GM21825 (cell line): ENCODE measurements around the gene AIFM2.
"Not testable (repeated sequence)": the region's sequence is repeated elsewhere in the genome, so short reads cannot be mapped to it uniquely, and the experiment has no call there.

Experiments used
- ATAC-seq: cut with Tn5 transposase; IDR thresholded peaks from one replicate; pipeline ENCODE4 v1.9.1; 2021; ENCODE audit warnings: mild to moderate bottlenecking, moderate library complexity; ENCODE audit not compliant: unreplicated experiment

AIFM2 gene

DNA sequence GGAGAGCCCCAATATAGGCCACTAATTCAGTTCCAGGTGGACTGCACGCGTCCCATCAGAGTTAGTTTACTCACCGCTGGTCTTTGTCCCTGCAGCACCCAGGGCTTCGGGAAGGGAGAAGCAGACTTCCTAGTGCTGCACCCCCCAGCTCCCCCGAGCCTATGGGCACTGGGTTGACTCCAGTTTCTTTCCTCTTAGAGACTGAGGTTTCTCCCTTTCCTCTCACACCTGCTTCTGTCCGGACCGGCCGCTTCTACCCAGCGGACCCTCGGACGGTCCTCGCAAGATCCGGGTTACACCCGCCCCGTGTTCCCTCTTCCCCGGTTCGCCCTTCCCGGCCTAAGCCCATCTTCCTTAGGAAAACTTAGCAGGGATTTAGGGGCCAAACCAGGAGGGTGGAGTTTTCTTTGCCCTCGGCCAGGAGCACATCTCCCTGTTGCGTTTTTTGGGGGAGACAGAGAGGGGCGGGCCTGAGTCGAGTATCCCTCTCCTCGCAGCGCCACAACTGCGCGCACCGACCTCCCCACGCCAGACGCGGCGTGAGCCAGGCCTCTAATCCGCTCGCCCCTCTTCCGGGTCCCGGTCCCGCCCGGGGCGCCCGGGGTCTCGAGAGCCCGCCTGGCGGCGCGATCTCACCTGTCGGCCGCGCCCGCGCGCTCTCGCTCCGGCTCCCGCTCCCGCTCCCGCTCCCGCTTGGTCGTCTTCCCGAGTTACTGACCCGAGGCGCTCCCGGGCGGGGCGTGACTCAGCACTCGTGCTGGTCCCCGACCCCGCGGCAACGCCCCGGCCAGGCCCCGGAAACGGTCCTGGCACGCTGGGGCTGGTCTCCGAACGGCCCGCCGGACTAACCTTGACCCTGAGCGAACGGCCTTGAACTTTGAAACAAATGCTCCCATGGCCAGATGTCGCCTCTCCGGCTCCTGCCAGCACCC is at the start of gene AIFM2:
AIFM2 (minus strand) TSS at position 728 of the 932 bp plus-strand sequence. CDS start 8,741 bp downstream, outside the sequence.
- peak; percentile 56 for ATAC-seq

DNA sequence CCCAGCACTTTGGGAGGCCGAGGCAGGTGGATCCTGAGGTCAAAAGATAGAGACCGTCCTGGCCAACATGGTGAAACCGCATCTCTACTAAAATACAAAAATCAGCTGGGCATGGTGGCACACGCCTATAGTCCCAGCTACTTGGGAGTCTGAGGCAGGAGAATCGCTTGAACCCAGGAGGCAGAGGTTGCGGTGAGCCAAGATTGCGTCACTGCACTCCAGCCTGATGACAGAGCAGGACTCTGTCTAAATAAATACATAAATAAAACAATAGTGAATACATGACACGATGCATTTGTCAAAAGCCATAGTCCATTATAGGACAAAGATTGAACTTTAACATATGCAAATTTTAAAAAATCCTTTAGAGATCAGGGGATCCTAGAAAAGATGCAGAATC is 46.6 kb upstream of the AIFM2 start:
- not testable (repeated sequence) for ATAC-seq

GRCh38 chr10:70178139-70178725 is 45.6 kb upstream of the AIFM2 start:
- ATAC-seq: no peak

DNA sequence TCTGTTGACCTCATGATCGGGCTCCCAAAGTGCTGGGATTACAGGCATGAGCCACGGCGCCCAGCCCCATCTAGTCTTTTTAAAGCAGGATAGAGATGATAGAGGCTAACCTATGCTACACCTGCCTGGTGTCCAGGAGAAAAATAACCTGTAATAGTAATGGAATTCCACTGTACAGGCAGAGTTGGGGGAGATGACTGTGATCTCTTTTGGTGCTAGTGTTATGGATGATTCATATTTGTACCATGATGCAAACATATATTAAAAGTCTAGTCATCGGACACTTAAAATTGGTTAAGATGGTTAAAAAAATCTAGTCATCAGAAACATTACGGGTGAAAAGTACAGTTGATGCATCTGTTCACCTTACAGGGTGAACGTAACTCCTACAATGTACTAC is 43.8 kb upstream of the AIFM2 start:
- no peak for ATAC-seq

- no peak for ATAC-seq
These were observed 42.9 kb upstream of the AIFM2 start for GRCh38 chr10:70175516-70175915.

DNA sequence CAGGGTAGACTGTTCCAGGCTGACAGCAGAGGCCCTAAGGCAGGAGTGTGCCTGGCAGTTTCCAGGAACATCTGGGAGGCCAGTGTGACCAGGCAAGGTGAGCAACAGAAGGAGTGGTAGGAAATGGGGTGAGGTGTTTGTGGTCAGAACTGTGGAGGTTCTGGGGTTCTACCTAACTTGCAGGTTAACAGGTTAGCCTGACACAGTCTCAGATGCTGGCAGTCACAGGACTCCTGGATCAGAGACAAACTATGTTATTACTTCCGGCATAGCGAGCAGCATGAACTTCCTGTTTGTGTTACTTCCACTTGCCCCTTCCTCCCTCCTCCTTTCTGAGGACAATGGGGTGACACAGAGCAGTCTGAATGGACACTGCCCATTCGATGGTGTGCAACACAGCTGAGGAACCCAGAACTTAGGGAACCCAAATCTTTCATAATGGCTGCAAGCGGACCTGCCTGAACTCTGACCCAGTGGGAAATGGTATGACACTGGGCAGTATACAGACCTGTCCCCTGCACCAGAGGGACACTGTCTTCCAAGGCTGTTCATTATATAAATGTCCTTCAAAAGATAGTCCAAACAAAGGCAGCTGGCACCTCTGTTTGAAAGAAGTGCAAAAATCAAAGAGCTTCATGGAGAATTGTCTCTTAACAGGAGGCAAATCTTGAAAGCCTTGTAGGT is 41.6 kb upstream of the AIFM2 start:
- no peak for ATAC-seq

DNA sequence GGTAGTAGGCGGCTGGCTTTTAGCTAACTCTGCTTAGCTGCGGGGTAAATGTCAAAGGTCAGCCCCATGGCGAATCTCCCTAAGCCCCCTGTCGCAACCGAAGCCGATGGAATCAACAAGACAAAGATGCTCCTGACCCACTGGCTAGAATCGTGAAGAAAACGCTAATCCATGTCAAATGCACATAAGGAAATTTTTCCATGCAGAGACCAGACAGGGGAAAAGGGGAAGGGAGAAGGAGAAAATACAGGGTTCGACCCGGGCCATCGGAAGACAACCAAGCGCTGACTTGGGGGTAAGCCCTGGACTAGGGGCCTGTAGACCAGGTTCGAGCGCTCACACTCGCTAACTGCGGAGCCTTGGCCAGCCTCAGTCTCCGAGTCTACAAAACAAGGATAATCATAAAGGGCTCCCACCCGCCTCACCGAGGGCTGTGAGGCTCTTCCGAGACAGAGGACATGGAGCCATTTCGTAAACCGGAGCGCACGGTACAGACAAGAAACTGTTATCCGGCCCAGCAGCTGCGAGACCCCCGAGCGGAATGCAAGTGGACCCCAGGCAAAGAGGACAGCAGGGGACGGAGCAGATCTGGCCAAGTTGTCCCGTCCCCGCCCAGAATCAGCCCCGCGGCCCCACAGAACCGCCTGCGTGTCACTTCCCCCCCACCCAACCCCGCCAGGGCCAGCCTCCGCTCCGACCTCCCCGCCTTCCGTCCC is 37.2 kb upstream of the AIFM2 start:
- ATAC-seq: no peak

- no peak for ATAC-seq
These were observed 36.4 kb upstream of the AIFM2 start for GRCh38 chr10:70169011-70169410.

- ATAC-seq: no peak
These were observed 34.6 kb upstream of the AIFM2 start for GRCh38 chr10:70167246-70167645.

GRCh38 chr10:70166394-70166793 is 33.8 kb upstream of the AIFM2 start:
- ATAC-seq: no peak

- ATAC-seq: no peak
These were observed 31.5 kb upstream of the AIFM2 start for GRCh38 chr10:70164163-70164562.

- ATAC-seq: no peak
These were observed 30.8 kb upstream of the AIFM2 start for GRCh38 chr10:70163448-70163847.

DNA sequence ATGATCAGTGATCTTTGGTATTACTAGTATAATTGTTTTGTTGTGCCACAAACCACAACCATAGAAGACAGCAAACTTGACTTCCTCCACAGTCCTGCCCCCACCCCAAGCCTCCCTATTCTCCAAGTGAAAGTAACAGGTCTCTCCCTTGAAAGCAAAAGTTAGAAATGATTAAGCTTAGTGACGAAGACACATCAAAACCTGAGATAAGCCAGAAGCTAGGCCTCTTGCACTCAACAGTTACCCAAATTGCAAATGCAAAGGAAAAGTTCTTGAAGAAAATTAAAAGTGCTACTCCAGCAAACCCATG is 30.2 kb upstream of the AIFM2 start:
- no peak for ATAC-seq

- no peak for ATAC-seq
These were observed 29.7 kb upstream of the AIFM2 start for GRCh38 chr10:70162151-70162891.

GRCh38 chr10:70160798-70161197 is 28.2 kb upstream of the AIFM2 start:
- ATAC-seq: no peak

DNA sequence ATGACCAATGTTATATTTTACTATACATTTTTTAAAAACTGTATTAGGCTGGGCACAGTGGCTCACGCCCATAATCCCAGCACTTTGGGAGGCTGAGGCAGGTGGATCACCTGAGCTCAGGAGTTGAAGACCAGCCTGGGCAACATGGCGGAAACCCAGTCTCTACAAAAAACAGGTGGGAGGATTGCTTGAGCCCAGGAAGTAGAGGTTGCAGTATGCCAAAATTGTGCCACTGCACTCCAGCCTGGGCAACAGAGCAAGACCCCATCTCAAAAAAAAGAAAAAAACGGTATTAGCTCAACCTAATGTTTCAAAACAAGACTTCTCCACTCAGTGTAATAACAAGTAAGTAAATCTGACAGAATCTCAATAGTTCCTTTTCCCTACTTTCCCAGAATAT is 26.7 kb upstream of the AIFM2 start:
- not testable (repeated sequence) for ATAC-seq

DNA sequence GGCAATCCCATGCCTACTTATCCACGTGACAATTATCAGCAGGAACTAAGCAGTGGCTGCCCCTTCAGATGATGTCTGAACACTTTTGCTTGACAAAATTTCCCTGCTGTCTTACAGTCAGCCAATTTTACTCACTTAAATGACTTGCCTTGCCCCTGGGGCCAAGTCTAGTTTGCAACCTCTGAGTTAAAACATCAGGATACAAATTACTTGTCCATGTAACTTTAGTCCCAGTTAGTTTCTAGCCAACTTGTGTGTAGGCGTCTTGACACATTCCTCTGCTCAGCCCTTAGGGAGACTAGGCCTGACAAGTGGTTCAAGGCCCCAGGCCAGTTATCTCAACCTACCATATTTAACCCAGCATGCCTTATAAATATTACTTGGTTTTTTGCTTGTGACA is 25.5 kb upstream of the AIFM2 start:
- ATAC-seq: no peak

DNA sequence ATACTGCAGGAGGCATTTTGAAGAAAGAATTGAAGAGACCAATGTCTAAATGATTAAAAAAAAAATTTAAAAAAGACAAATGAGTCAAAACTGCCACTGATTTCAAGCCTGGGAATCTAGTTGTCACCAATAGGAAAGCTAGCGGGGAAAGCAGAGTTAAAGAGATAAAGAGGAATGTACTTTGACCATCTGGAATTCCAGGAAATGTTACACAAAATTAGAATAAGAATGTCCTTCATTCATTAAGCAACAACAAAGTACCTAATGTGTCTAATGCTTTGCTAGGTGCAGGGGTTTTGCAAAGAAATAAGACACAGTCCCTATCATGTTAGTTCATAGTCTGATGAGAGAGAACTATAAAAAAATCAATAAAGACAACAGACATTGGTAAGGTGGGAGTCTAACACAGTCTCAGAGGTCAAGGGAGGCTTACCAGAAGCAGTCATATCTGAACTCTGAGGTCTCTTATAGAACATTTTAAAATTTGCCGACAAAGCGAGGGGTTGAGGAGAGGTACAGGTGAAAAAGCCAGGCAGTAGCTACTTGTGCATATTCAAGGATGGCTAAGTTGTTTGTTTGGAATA is 22.7 kb upstream of the AIFM2 start:
- ATAC-seq: no peak

- no peak for ATAC-seq
These were observed 15.9 kb upstream of the AIFM2 start for GRCh38 chr10:70148516-70148915.

GRCh38 chr10:70147259-70147625 is 14.6 kb upstream of the AIFM2 start:
- ATAC-seq: no peak
